SU-DHL-6 (cell line): ENCODE results near the gene WDR5B.

Experiments used
- CTCF ChIP-seq: fragments of 200-600 bp; sonication (generic); IDR thresholded peaks from one replicate; pipeline ENCODE4 v1.5.1; 2017; ENCODE audit warnings: antibody characterized with exemption, mild to moderate bottlenecking, low read length, moderate library complexity; ENCODE audit not compliant: insufficient read depth, poor library complexity, severe bottlenecking
- EZH2phosphoT487 ChIP-seq: fragments of 200-600 bp; sonication (generic), shearing (Covaris generic); conservative IDR thresholded peaks from 2 replicates; pipeline ENCODE4 v1.6.1; 2018; ENCODE audit warnings: mild to moderate bottlenecking, antibody characterized with exemption, low read length, moderate library complexity, mixed read lengths

- no peak for TF ChIP-seq EZH2phosphoT487
- no peak for TF ChIP-seq CTCF
These were observed 5.8 kb downstream of the WDR5B start for GRCh38 chr3:122410111-122410510.
